Stomach (tissue), 4 donors: ENCODE measurements around the gene LLCFC1.

Experiments used
- POLR2A ChIP-seq, 4 donors: fragments of 450-650 bp; IDR thresholded peaks; one replicate each; pipeline ENCODE4 v1.6.1; 2016; ENCODE audit warnings: antibody characterized with exemption in 4 of 4, control low read depth in 2 of 4, mild to moderate bottlenecking in 1 of 4, moderate library complexity in 1 of 4
- TF ChIP-seq, protein P1 (sequence below), 7 experiments: fragments of 450-650 bp in 4 of 7; fragments of 200-600 bp in 3 of 7; sonication (generic) in 3 of 7; IDR thresholded peaks; one replicate each; pipeline ENCODE4 v1.5.1; 2016 to 2019; ENCODE audit warnings: antibody characterized with exemption in 7 of 7, control low read depth in 2 of 7, mild to moderate bottlenecking in 1 of 7

- TF ChIP-seq, protein P1, sequence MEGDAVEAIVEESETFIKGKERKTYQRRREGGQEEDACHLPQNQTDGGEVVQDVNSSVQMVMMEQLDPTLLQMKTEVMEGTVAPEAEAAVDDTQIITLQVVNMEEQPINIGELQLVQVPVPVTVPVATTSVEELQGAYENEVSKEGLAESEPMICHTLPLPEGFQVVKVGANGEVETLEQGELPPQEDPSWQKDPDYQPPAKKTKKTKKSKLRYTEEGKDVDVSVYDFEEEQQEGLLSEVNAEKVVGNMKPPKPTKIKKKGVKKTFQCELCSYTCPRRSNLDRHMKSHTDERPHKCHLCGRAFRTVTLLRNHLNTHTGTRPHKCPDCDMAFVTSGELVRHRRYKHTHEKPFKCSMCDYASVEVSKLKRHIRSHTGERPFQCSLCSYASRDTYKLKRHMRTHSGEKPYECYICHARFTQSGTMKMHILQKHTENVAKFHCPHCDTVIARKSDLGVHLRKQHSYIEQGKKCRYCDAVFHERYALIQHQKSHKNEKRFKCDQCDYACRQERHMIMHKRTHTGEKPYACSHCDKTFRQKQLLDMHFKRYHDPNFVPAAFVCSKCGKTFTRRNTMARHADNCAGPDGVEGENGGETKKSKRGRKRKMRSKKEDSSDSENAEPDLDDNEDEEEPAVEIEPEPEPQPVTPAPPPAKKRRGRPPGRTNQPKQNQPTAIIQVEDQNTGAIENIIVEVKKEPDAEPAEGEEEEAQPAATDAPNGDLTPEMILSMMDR (IDR thresholded peaks at IDR 0.05), result peak in 4 of 7 experiments; percentile 25 to 39 (median 32)
- TF ChIP-seq POLR2A (IDR thresholded peaks at IDR 0.05), result no peak
These were observed at the start of gene LLCFC1 for GRCh38 chr7:142939226-142939910.
